ENCODE data around the gene IZUMO2. TPM values are rescaled to one million over a fixed set of nuclear protein-coding genes. Genes with fewer than 3 reads are reported as not detected.

Gene IZUMO2
- polyA plus RNA-seq, 1 donor from 2014 or later, result not detected

DNA sequence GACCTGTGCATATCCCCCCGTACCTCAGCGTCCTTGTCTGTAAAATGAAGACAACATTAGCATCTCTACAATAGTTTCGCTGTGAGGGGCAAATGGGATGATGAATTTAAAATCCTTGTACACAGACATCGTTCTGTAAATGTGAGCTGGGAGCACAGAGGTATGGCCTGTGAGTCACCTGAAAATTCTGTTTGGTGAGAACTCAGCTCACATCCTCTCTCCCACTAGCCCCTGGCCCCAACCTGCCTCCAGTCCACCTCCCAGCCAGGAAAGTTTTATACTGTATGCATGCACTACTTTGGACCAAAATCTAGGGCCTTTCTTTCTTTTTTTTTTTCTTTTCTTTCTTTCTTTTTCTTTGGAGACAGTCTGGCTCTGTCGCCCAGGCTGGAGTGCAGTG is 8.7 kb upstream of the IZUMO2 start:
- no peak overlapping the region for H2AFZ ChIP-seq (ENCODE audit: low read depth, low read length)
- no peak overlapping the region for H3K9ac ChIP-seq (ENCODE audit: low read length)
- no peaks in the 10 kb centered on the region for H3K79me2 ChIP-seq (replicated peaks; ENCODE audit: insufficient read depth, low read length)
- H3K4me3 ChIP-seq (ENCODE audit: low read length), result no peak overlapping the region
- H3F3A ChIP-seq (ENCODE audit: insufficient read depth, low read length, poor library complexity, severe bottlenecking), result no peaks in the 10 kb centered on the region
- no peaks in the 10 kb centered on the region for H3K9me2 ChIP-seq (ENCODE audit: insufficient read depth, low read length)
- no peaks in the 10 kb centered on the region for H3K27me3 ChIP-seq (ENCODE audit: insufficient read depth, low read depth, low read length)
- H3K36me3 ChIP-seq (ENCODE audit: insufficient read depth, low read length), result no peaks in the 10 kb centered on the region
- TF ChIP-seq MXI1 (conservative IDR thresholded peaks at IDR 0.05; ENCODE audit: poor library complexity, severe bottlenecking) (no peak), CTCF (IDR thresholded peaks at IDR 0.05; ENCODE audit: poor library complexity, severe bottlenecking) (no peak), EP300 (conservative IDR thresholded peaks at IDR 0.05; ENCODE audit: poor library complexity, severe bottlenecking) (no peak), SMC3 (conservative IDR thresholded peaks at IDR 0.05; ENCODE audit: poor library complexity) (no peak), TAF1 (IDR thresholded peaks at IDR 0.05; ENCODE audit: low read depth) (no peak), EZH2 (IDR thresholded peaks at IDR 0.05; ENCODE audit: borderline replicate concordance, insufficient read depth, low read length, poor library complexity, severe bottlenecking) (no peak), RAD21 (conservative IDR thresholded peaks at IDR 0.05) (no peak)
- TF ChIP-seq, protein P1, sequence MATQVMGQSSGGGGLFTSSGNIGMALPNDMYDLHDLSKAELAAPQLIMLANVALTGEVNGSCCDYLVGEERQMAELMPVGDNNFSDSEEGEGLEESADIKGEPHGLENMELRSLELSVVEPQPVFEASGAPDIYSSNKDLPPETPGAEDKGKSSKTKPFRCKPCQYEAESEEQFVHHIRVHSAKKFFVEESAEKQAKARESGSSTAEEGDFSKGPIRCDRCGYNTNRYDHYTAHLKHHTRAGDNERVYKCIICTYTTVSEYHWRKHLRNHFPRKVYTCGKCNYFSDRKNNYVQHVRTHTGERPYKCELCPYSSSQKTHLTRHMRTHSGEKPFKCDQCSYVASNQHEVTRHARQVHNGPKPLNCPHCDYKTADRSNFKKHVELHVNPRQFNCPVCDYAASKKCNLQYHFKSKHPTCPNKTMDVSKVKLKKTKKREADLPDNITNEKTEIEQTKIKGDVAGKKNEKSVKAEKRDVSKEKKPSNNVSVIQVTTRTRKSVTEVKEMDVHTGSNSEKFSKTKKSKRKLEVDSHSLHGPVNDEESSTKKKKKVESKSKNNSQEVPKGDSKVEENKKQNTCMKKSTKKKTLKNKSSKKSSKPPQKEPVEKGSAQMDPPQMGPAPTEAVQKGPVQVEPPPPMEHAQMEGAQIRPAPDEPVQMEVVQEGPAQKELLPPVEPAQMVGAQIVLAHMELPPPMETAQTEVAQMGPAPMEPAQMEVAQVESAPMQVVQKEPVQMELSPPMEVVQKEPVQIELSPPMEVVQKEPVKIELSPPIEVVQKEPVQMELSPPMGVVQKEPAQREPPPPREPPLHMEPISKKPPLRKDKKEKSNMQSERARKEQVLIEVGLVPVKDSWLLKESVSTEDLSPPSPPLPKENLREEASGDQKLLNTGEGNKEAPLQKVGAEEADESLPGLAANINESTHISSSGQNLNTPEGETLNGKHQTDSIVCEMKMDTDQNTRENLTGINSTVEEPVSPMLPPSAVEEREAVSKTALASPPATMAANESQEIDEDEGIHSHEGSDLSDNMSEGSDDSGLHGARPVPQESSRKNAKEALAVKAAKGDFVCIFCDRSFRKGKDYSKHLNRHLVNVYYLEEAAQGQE (IDR thresholded peaks at IDR 0.05; ENCODE audit: borderline replicate concordance), result no peak
- H3K9me3 ChIP-seq (ENCODE audit: low read length), result no peaks in the 10 kb centered on the region
- no peak overlapping the region for H3K4me2 ChIP-seq (ENCODE audit: low read length)
- no peaks in the 10 kb centered on the region for H4K20me1 ChIP-seq (ENCODE audit: insufficient read depth)
- H3K27ac ChIP-seq (ENCODE audit: low read length), result no peak overlapping the region

GRCh38 chr19:50167314-50167721 is 4.2 kb upstream of the IZUMO2 start:
- Histone ChIP-seq H3K79me2 (replicated peaks; ENCODE audit: insufficient read depth, low read length) (no peaks in the 10 kb centered on the region), H3K9me3 (ENCODE audit: low read length) (no peaks in the 10 kb centered on the region), H2AFZ (ENCODE audit: low read depth, low read length) (no peak overlapping the region), H4K20me1 (ENCODE audit: insufficient read depth) (no peaks in the 10 kb centered on the region), H3K9ac (ENCODE audit: low read length) (no peak overlapping the region), H3K36me3 (ENCODE audit: insufficient read depth, low read length) (no peaks in the 10 kb centered on the region), H3K9me2 (ENCODE audit: insufficient read depth, low read length) (no peaks in the 10 kb centered on the region), H3K27me3 (ENCODE audit: insufficient read depth, low read depth, low read length) (no peaks in the 10 kb centered on the region), H3F3A (ENCODE audit: insufficient read depth, low read length, poor library complexity, severe bottlenecking) (no peaks in the 10 kb centered on the region), H3K4me2 (ENCODE audit: low read length) (no peak overlapping the region), H3K4me3 (ENCODE audit: low read length) (no peak overlapping the region), H3K27ac (ENCODE audit: low read length) (peak overlapping the region; percentile 28)
- TF ChIP-seq EP300 (conservative IDR thresholded peaks at IDR 0.05; ENCODE audit: poor library complexity, severe bottlenecking) (no peak), CTCF (IDR thresholded peaks at IDR 0.05; ENCODE audit: poor library complexity, severe bottlenecking) (peak; percentile 18)

Data from neural cell (in vitro differentiated cells).